Left ventricle myocardium superior (tissue), 1 donor: Measurements from ENCODE around the gene VWA8. TPM values are rescaled to one million over a fixed set of nuclear protein-coding genes. Genes with fewer than 3 reads are reported as not detected.
"Not testable (repeated sequence)": the region's sequence is repeated elsewhere in the genome, so short reads cannot be mapped to it uniquely, and the experiment has no call there.

Experiments
- ATAC-seq: fragments of 200-7000 bp; cut with Tn5 transposase; one replicate; pipeline ENCODE4 v1.9.1; 2020; ENCODE audit warnings: mild to moderate bottlenecking, moderate library complexity
- DNase-seq: peaks from one replicate; pipeline ENCODE4 v3.0.0-alpha.2; 2020
- intact Hi-C: fragments of 100-400 bp; cut with micrococcal nuclease; formaldehyde crosslinking; loops from one replicate; pipeline ENCODE4 v1.11.0; 2022
- total RNA-seq: library from RNA; stranded (reverse); fragmentation: NEBNext Ultra II Directional; extraction: Animal tissue kit (Norgen Biotek cat#: 25700); gene quantifications from one replicate; pipeline ENCODE4 v1.2.1, GENCODE V29; 2021
- donor health status: DM: no; HTN: yes; CAD: no; lungs with severe emphysema.

VWA8 gene
- total RNA-seq, 1 donor from 2014 or later, result 45.0 TPM

DNA sequence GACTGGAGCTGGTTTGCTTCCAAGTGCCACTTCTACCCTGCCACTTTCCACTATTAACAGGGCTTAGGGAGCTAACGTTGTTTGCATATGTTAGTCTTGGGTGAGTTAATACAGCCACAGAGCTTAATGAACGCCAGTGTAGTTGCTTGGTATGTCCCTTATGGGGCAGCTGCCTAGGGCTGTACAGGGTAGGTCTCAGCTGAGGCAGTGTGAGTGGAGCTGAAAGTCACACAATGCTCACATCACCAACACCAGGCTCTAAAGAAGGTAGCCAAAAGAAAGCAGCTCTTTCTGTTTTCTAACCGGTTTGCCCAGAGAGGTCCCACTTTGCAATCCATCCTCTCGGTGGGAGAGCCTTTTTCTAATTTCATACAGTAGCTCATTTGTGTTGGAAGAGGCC lies 317.4 kb downstream of the VWA8 start:
- DNase-seq (no peak), ATAC-seq (no peak)
- intact Hi-C loops, result no loop called here

DNA sequence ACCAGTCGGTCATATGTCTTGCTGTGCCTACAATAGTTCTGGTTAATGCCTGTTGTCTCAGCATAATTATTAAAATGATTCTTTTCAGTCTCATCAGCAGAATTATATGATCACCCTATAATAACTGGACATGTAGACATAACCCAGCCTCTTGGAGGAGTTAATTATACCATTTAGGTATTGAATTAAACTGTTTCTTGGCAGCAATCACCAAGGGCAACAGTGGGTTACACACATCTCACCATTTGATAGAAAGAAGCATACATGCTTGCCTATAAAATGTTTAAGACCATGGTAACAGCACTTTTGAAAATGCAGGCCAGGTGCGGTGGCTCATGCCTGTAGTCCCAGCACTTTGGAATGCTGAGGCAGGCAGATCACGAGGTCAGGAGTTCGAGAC lies 318.9 kb downstream of the VWA8 start:
- no peak for ATAC-seq
- intact Hi-C loops, result no loop called here
- no peak for DNase-seq

GRCh38 chr13:41641429-41641828 lies 319.5 kb downstream of the VWA8 start:
- ATAC-seq (no peak), DNase-seq (no peak)
- intact Hi-C loops, result no loop called here

- ATAC-seq (peak; percentile 85), DNase-seq (no peak)
- intact Hi-C loops, result no loop called here
These were observed 320.7 kb downstream of the VWA8 start for GRCh38 chr13:41639955-41640780.

- ATAC-seq (no peak), DNase-seq (no peak)
- intact Hi-C loops, result no loop called here
These were observed 321.5 kb downstream of the VWA8 start for GRCh38 chr13:41639237-41639904.

GRCh38 chr13:41637586-41637985 lies 323.3 kb downstream of the VWA8 start:
- intact Hi-C loops, result no loop called here
- ATAC-seq, result no peak

DNA sequence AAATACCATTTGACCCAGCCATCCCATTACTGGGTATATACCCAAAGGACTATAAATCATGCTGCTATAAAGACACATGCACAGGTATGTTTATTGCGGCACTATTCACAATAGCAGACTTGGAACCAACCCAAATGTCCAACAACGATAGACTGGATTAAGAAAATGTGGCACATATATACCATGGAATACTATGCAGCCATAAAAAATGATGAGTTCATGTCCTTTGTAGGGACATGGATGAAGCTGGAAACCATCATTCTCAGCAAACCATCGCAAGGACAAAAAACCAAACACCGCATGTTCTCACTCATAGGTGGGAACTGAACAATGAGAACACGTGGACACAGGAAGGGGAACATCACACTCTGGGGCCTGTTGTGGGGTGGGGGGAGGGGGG lies 323.9 kb downstream of the VWA8 start:
- ATAC-seq, DNase-seq, intact Hi-C loops: not testable (repeated sequence)

More at GRCh38 chr13:41637586-41637985, 323.3 kb downstream of the VWA8 start:
- DNase-seq, result no peak

DNA sequence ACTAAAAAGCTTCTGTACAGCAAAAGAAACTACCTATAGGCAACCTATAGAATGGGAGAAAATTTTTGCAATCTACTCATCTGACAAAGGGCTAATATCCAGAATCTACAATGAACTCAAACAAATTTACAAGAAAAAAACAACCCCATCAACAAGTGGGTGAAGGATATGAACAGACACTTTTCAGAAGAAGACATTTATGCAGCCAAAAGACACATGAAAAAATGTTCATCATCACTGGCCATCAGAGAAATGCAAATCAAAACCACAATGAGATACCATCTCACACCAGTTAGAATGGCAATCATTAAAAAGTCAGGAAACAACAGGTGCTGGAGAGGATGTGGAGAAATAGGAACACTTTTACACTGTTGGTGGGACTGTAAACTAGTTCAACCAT lies 324.3 kb downstream of the VWA8 start:
- intact Hi-C loops, DNase-seq, ATAC-seq: not testable (repeated sequence)

GRCh38 chr13:41634407-41634806 lies 326.5 kb downstream of the VWA8 start:
- intact Hi-C loops, result no loop called here
- DNase-seq (no peak), ATAC-seq (no peak)

- DNase-seq, result no peak
- intact Hi-C loops, result no loop called here
- ATAC-seq, result no peak
These were observed 327.1 kb downstream of the VWA8 start for GRCh38 chr13:41633776-41634175.

GRCh38 chr13:41631296-41631965 lies 329.5 kb downstream of the VWA8 start:
- DNase-seq (no peak), ATAC-seq (no peak)
- intact Hi-C loops, result no loop called here

GRCh38 chr13:41627425-41627824 lies 333.5 kb downstream of the VWA8 start:
- intact Hi-C loops, result no loop called here
- ATAC-seq (no peak), DNase-seq (no peak)

- no peak for ATAC-seq
- DNase-seq, result no peak
- intact Hi-C loops, result no loop called here
These were observed 336.9 kb downstream of the VWA8 start for GRCh38 chr13:41624041-41624440.

GRCh38 chr13:41622432-41623429 lies 338.2 kb downstream of the VWA8 start:
- DNase-seq, result no peak
- peak; percentile 82 for ATAC-seq
- intact Hi-C loops, result no loop called here

GRCh38 chr13:41621716-41622431 lies 339.0 kb downstream of the VWA8 start:
- ATAC-seq, result peak; percentile 98
- intact Hi-C loops, result no loop called here
- DNase-seq, result no peak

GRCh38 chr13:41617633-41618032 lies 343.3 kb downstream of the VWA8 start:
- intact Hi-C loops, ATAC-seq: not testable (repeated sequence)

DNA sequence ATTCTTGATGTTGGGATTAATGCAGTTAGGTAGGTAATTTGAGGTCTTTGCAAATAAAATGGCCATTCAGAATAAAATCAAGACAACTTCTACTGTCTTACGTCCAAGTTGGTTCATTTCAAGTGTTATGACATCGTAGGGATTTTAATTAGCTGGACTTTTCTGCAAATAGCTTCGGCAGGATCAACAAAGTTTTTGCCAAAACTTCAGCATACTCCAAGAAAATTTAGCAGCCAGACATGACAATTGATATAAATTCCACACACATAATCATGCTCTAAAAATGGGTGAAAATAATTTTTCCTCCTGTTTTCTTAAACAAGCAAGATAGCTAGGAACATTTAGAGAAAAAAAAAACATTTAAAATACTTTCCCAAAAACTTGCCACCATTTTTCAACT lies 344.8 kb downstream of the VWA8 start:
- intact Hi-C loops, result no loop called here
- DNase-seq, result no peak
- no peak for ATAC-seq

More at GRCh38 chr13:41617633-41618032, 343.3 kb downstream of the VWA8 start:
- not testable (repeated sequence) for DNase-seq

- ATAC-seq (no peak), DNase-seq (no peak)
- intact Hi-C loops, result no loop called here
These were observed 345.4 kb downstream of the VWA8 start for GRCh38 chr13:41615528-41615855.
